Cardiac ventricle fibroblast (primary cell): ENCODE measurements around the gene FBXL3. TPM values are rescaled to one million over a fixed set of nuclear protein-coding genes. Genes with fewer than 3 reads are reported as not detected.

Source experiments
- total RNA-seq: library from RNA; depleted of rRNA; stranded (reverse); fragments of >200 nt; gene quantifications from 2 replicates; pipeline ENCODE4 v1.2.3, GENCODE V29; 2015

Gene FBXL3, protein sequence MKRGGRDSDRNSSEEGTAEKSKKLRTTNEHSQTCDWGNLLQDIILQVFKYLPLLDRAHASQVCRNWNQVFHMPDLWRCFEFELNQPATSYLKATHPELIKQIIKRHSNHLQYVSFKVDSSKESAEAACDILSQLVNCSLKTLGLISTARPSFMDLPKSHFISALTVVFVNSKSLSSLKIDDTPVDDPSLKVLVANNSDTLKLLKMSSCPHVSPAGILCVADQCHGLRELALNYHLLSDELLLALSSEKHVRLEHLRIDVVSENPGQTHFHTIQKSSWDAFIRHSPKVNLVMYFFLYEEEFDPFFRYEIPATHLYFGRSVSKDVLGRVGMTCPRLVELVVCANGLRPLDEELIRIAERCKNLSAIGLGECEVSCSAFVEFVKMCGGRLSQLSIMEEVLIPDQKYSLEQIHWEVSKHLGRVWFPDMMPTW
- total RNA-seq = 43.4 and 55.1 TPM in 2 replicates

DNA sequence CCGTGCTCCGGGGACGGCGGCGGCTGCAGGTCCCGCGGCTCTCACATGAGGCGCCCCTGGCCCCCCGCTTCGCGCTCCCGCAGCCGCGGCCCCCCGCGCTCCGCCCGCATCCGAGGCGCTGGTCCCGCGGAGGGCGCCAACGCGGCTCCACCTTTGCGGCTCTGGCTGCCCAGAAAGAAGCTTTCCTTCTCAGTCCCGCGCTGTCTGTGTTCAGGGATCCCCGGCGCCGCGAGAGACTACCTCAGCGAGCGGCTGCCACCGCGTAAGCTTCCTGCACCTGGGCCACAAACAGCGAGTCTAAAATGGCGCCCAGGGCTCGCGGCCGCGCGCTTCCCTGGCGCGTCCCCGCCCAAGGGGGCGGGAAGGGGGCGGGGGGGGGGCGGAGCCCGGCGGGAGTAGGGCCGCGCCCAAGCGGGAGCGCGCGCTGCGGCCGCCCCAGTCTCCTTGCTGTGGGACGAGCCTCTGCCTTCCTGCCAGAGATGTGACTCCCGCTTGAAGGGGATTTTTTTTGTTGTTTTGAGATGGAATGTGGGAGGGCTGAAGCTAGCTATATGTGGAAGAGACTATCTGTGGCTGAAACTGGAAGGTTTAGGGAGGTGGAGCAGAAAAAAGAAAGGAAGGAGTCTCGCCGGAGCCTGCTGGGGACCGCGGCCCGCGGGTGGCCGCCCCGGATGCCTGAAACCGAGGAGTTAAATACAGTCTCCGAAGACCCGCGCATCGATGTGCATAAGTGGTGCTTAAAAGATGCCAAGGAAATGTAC lies at the start of gene FBXL3:
Gene FBXL3, minus strand, starts transcription at position 299 of the 761 bp plus-strand sequence. CDS start 5,299 bp downstream, outside the sequence.

GRCh38 chr13:76991796-76992547 lies 35.0 kb downstream of the FBXL3 start, which contains the start of gene CLN5:
TSS of gene CLN5 (plus strand) at chr13:76992081. CDS start at chr13:76992099, 18 bp downstream.

Other genes with a start within 250 kb of the FBXL3 start
- 35.1 and 39.4 TPM in 2 replicates for gene KCTD12, start 140.8 kb downstream of the FBXL3 start, total RNA-seq
- gene ACOD1, start 78.6 kb downstream of the FBXL3 start, total RNA-seq = not detected in 2 replicates
- gene CLN5, start 35.1 kb downstream of the FBXL3 start, total RNA-seq = 33.8 and 36.6 TPM in 2 replicates